Heart left ventricle (tissue), 13 donors: ENCODE results near the gene TBCD.

Source experiments
- CTCF ChIP-seq, 12 donors: fragments of 200-600 bp; sonication (generic) in 4 of 12; IDR thresholded peaks; one replicate each; pipeline versions ENCODE4 v1.5.0 to v1.8.0; 2018 to 2022; ENCODE audit warnings: antibody characterized with exemption in 12 of 12, mild to moderate bottlenecking in 5 of 12
- POLR2A ChIP-seq, 2 donors: fragments of 450-650 bp; IDR thresholded peaks; one replicate each; pipeline ENCODE4 v1.6.1; 2017; ENCODE audit warnings: antibody characterized with exemption in 2 of 2, mild to moderate bottlenecking in 2 of 2, moderate library complexity in 2 of 2
- donor health status: ischemic (EF 13 %, LVEDD 7.1; RV severe dilation, severe dysfunction).
- donor health status: DM: no; HTN: yes; CAD: no.
- donor health status: DM: no; HTN: no; CAD: no.
- donor health status: ischemic (EF 25% LVEDD 6.9; RV normal size, moderate dysfunction).
- donor health status: ischemic (EF 25% LVEDD 5.7; RV mildly dilated, moderate dysfunction).
- donor health status: ischemic (EF 35%, LVEDD 5.7; RV mildly dilated, moderate dysfunction).
- donor health status: nonischemic (EF 11% LVEDD 7.7; RV severe dilation, severe dysfunction).
- donor health status: DM: yes; HTN: yes; CAD: no.
- donor health status: PGD.
- donor health status: ischemic (EF 29% LVEDD 5.4; RV normal size, mild dysfunction).
- donor health status: nonischemic (EF 23%, LVEDD 6.1; RV moderate dilation, normal function).

DNA sequence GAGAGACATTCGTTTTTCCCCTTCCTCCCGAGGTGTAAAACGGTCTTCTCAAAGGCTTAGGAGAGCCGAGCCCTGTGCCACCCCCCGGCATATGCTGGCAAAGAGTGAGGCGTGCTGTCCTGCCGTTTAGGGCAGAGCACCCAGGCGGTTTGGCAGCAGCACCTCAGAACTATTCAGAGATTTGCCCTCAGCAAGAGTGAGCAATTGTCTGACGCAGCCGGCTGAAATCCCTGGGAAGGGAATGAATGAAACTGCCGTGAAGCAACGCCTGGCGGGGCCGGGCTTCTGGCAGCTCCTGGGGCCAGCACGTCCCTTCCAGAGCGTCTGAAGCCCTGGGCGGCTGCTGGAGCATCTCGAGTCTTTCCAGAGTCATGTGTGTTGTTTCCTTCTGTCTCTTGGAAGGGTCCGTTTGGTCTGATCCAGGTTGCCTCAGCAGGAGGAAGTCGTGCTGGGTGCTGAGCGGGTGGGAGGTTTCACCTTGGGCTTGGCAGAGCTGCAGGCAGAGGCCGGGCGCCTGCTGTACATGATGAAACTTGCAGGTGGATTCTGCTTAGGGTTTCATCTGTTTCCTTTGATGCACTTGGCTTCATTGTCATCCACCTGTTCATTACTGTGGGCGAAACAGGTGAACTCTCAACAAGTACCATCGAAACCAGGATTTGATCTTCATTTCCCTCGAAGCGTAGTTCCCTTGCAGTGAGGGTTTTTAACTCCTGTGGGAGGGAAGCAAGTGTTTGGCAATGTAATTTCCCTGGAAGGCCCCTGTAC is 35.4 kb downstream of the TBCD start:
- TF ChIP-seq CTCF (IDR thresholded peaks at IDR 0.05) = no peak
- no peak for TF ChIP-seq POLR2A (IDR thresholded peaks at IDR 0.05)
